Endothelial cell (in vitro differentiated cells): ENCODE results near the gene CBFB. TPM values are rescaled to one million over a fixed set of nuclear protein-coding genes. Genes with fewer than 3 reads are reported as not detected.
A peak's percentile ranks its signal among the peaks of the same experiment; 100 is the strongest.

ENCODE experiments used
- DNase-seq: peaks from one replicate; pipeline ENCODE4 v3.0.0; 2021; ENCODE audit warnings: low spot score
- H3K27ac Mint-ChIP-seq: one replicate; pipeline ENCODE4 v1.8.0; 2021; ENCODE audit warnings: mixed read lengths, inconsistent platforms; ENCODE audit not compliant: unreplicated experiment
- H3K27me3 Mint-ChIP-seq: one replicate; pipeline ENCODE4 v1.8.0; 2021; ENCODE audit warnings: mild to moderate bottlenecking, moderate library complexity, mixed read lengths, inconsistent platforms; ENCODE audit not compliant: unreplicated experiment
- H3K36me3 Mint-ChIP-seq: one replicate; pipeline ENCODE4 v1.8.0; 2021; ENCODE audit warnings: mild to moderate bottlenecking, low read depth, mixed read lengths, inconsistent platforms; ENCODE audit not compliant: unreplicated experiment
- H3K4me1 Mint-ChIP-seq: one replicate; pipeline ENCODE4 v1.8.0; 2021; ENCODE audit warnings: mild to moderate bottlenecking, mixed read lengths, inconsistent platforms; ENCODE audit not compliant: unreplicated experiment
- H3K4me3 Mint-ChIP-seq: one replicate; pipeline ENCODE4 v1.8.0; 2021; ENCODE audit warnings: mild to moderate bottlenecking, mixed read lengths, inconsistent platforms; ENCODE audit not compliant: unreplicated experiment
- H3K9me3 Mint-ChIP-seq: one replicate; pipeline ENCODE4 v1.8.0; 2021; ENCODE audit warnings: mixed read lengths, inconsistent platforms; ENCODE audit not compliant: unreplicated experiment
- total RNA-seq: library from RNA; stranded (reverse); fragmentation: NEBNext Ultra II Directional; extraction: Animal tissue kit (Norgen Biotek cat#: 25700); gene quantifications from one replicate; pipeline ENCODE4 v1.2.1, GENCODE V29; 2021; ENCODE audit not compliant: unreplicated experiment
- TF ChIP-seq, protein P1 (sequence below): fragments of 200-600 bp; sonication (generic); IDR thresholded peaks from one replicate; pipeline ENCODE4 v1.5.0; 2021; ENCODE audit warnings: antibody characterized with exemption; ENCODE audit not compliant: unreplicated experiment

Gene CBFB
- total RNA-seq, 1 donor from 2014 or later = 65.8 TPM

DNA sequence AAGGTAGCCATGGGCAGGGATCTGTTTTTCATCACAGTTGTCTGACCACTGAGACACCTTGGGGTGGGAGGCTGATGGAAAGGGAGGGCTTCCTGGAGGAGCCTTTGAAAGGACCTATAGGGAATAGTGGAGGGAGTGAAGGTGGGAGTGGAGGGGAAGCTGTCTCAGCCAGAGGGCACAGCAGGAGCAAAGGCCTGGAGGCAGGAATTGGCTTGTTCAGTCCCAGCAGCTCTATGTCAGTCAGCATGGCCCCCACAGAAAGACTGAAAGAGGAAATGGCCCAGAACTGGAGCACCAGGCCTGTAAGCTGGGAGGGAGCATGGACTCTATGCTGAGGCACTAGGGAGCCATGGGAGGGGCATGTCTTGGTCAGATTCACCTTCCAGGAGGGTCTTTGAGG, 12.8 kb upstream of the CBFB start:
- H3K4me1 Mint-ChIP-seq = peaks cover 5% of the 10 kb centered on the region
- no peak for DNase-seq
- H3K36me3 Mint-ChIP-seq = no peaks in the 10 kb centered on the region
- TF ChIP-seq, protein P1, sequence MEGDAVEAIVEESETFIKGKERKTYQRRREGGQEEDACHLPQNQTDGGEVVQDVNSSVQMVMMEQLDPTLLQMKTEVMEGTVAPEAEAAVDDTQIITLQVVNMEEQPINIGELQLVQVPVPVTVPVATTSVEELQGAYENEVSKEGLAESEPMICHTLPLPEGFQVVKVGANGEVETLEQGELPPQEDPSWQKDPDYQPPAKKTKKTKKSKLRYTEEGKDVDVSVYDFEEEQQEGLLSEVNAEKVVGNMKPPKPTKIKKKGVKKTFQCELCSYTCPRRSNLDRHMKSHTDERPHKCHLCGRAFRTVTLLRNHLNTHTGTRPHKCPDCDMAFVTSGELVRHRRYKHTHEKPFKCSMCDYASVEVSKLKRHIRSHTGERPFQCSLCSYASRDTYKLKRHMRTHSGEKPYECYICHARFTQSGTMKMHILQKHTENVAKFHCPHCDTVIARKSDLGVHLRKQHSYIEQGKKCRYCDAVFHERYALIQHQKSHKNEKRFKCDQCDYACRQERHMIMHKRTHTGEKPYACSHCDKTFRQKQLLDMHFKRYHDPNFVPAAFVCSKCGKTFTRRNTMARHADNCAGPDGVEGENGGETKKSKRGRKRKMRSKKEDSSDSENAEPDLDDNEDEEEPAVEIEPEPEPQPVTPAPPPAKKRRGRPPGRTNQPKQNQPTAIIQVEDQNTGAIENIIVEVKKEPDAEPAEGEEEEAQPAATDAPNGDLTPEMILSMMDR = no peak
- no peak overlapping the region for H3K4me3 Mint-ChIP-seq
- no peaks in the 10 kb centered on the region for H3K9me3 Mint-ChIP-seq
- H3K27ac Mint-ChIP-seq = no peak overlapping the region
- peaks cover 12% of the 10 kb centered on the region for H3K27me3 Mint-ChIP-seq

DNA sequence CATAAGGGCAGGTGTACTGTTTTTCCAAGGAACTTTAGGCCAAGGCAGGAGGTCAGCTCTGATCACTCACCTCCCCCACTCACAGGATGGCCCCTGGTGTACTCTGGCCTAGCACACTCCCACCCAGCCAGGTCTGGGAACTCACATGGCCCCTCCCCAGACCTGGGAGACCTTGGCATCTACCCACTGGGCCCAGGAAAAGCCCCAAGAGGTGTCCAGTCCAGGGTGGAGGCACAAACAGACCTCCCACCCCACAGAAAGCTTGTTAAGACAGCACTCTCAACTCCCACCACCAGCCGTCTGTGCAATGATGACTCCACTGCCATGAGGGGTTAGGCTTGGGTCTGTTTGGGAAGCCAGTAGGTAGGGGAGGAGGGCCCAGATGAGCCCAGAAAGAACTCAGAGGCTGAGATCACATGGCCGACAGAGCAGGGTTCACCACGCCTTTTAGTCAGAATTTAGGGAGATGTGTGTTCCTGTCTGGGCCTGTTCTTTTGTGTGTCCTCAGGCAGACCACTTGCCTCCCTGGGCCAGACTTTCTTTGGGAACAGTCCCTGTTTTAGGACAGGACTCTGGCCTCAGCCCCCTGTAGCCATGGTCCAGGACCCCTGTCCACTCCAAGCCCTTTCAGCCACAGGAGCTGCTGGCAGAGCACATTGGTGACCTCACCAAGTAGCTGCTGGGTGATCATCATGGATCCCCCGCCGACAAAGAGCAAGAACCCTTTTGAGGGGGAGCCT, 12.1 kb upstream of the CBFB start:
- Mint-ChIP-seq H3K4me3 (no peak overlapping the region), H3K9me3 (no peaks in the 10 kb centered on the region), H3K27me3 (peaks cover 12% of the 10 kb centered on the region), H3K4me1 (peaks cover 8% of the 10 kb centered on the region), H3K36me3 (no peaks in the 10 kb centered on the region), H3K27ac (no peak overlapping the region)
- DNase-seq = no peak
- TF ChIP-seq, protein P1 = no peak

DNA sequence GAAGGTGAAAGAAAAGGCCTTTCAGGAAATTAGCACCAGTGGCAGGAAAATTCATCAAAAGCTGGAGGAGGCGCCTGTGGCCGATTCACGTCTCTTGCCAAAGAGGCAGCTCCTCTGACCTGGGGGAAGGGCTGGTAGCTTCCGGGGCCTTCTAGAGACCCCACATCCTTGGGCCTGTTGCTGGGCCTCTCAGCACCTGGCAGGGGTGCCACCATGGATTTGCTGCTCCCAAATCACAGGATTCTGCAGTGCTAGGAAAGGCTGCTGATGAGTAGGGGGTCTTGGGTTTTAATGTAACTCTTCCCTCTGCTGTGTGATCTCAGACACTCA, 11.6 kb upstream of the CBFB start:
- Mint-ChIP-seq H3K27me3 (peaks cover 10% of the 10 kb centered on the region), H3K27ac (no peak overlapping the region), H3K4me1 (peaks cover 9% of the 10 kb centered on the region), H3K9me3 (no peaks in the 10 kb centered on the region), H3K4me3 (no peak overlapping the region), H3K36me3 (no peaks in the 10 kb centered on the region)
- TF ChIP-seq, protein P1 = no peak
- DNase-seq = no peak

DNA sequence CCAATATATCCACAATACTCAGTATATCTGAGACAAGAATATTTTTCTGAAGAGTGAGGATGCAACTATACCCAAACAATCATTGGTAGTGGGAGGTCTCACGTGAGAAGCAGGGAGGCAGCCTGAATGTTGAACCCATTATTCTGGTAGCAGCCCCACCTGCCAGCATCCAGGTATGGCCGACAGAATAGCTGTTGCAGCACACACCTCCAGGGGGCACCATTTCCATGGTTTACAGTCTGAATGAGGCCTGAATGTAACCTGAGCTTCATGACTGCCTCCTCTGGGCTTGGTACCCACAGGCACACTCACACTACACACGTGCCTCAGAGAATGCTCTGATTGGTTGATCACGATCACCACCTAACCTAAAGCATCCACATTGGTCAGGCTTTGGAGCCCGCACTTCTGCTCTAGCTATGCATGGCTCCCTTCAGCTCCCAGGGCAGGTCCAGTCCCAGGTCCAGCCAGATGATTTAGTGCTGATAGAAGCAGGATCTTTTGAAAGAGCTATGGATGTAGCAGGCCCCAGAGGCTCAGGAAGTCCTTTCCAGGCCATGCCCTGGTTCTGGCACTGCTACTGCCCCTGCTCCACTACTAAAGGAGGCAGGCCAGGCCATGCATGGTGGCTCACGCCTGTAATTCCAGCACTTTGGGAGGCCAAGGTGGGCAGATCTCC, 11.0 kb upstream of the CBFB start:
- Mint-ChIP-seq H3K27me3 (peaks cover 10% of the 10 kb centered on the region), H3K36me3 (no peaks in the 10 kb centered on the region), H3K4me3 (no peak overlapping the region), H3K27ac (no peak overlapping the region), H3K9me3 (no peaks in the 10 kb centered on the region), H3K4me1 (peaks cover 15% of the 10 kb centered on the region)
- peak; percentile 79 for DNase-seq
- TF ChIP-seq, protein P1 = peak; percentile 86

DNA sequence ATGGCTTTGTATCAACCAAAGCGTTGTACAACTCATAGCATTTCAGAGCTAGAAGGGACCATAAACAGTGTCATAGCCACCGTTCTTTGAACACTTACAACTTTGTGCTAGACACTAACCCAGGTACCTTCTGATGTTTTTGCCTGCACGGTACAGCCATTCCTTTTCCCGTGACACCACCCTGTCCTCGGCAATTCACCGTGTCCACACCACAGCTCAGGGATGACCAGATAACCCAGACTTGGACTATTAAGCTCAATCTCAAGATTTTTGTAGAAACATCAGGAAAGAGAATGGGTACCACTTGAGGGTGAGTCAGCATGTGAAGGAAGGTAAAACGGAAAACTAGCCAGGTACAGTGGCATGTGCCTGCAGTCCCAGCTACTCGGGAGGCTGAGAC, 9.8 kb upstream of the CBFB start:
- H3K36me3 Mint-ChIP-seq = no peaks in the 10 kb centered on the region
- peaks cover 16% of the 10 kb centered on the region for H3K4me1 Mint-ChIP-seq
- no peak overlapping the region for H3K27ac Mint-ChIP-seq
- no peak overlapping the region for H3K4me3 Mint-ChIP-seq
- TF ChIP-seq, protein P1 = no peak
- peaks cover 8% of the 10 kb centered on the region for H3K27me3 Mint-ChIP-seq
- no peak for DNase-seq
- H3K9me3 Mint-ChIP-seq = no peaks in the 10 kb centered on the region
